HG03045 (cell line): Measurements from ENCODE around the gene MAG.
"Not testable (repeated sequence)": the region's sequence is repeated elsewhere in the genome, so short reads cannot be mapped to it uniquely, and the experiment has no call there.

Experiments
- ATAC-seq: cut with Tn5 transposase; IDR thresholded peaks from one replicate; pipeline ENCODE4 v1.9.1; 2021; ENCODE audit warnings: mild to moderate bottlenecking, moderate library complexity; ENCODE audit not compliant: unreplicated experiment

MAG gene

GRCh38 chr19:35357867-35358573 is 66.1 kb downstream of the MAG start, which contains the start of gene FFAR3:
Gene FFAR3 (plus strand): TSS chr19:35358460. CDS start chr19:35358891, 431 bp downstream.
- no peak for ATAC-seq

DNA sequence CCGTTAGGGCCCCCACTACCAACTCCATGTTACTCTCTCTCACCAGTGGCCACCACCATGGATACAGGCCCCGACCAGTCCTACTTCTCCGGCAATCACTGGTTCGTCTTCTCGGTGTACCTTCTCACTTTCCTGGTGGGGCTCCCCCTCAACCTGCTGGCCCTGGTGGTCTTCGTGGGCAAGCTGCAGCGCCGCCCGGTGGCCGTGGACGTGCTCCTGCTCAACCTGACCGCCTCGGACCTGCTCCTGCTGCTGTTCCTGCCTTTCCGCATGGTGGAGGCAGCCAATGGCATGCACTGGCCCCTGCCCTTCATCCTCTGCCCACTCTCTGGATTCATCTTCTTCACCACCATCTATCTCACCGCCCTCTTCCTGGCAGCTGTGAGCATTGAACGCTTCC is 66.9 kb downstream of the MAG start:
- ATAC-seq: not testable (repeated sequence)

- not testable (repeated sequence) for ATAC-seq
Observed at GRCh38 chr19:35359395-35359794, 67.4 kb downstream of the MAG start.

GRCh38 chr19:35360081-35360480 is 68.1 kb downstream of the MAG start:
- ATAC-seq: not testable (repeated sequence)

- ATAC-seq: no peak
Observed at GRCh38 chr19:35360880-35361420, 69.0 kb downstream of the MAG start.

- no peak for ATAC-seq
Observed at GRCh38 chr19:35362261-35363000, 70.5 kb downstream of the MAG start.

GRCh38 chr19:35363001-35363590 is 71.1 kb downstream of the MAG start:
- ATAC-seq: no peak
